Adrenal gland (tissue), 12 donors: Measurements from ENCODE around the gene CCNI. TPM values are rescaled to one million over a fixed set of nuclear protein-coding genes. Genes with fewer than 3 reads are reported as not detected.
A peak's percentile ranks its signal among the peaks of the same experiment; 100 is the strongest.

Experiments
- DNase-seq, 7 donors: peaks; one replicate each; pipeline ENCODE4 v3.0.0-alpha.2; 2019 to 2020
- H3K27ac ChIP-seq, 5 donors: fragments of 200-600 bp; sonication (generic) in 4 of 5; 1 replicate in 3 of 5; 2 replicates in 2 of 5; pipeline versions ENCODE4 v1.5.1 to v1.8.0; 2016 to 2020; ENCODE audit warnings: mild to moderate bottlenecking in 1 of 5
- H3K27me3 ChIP-seq: fragments of 200-600 bp; 2 replicates; pipeline ENCODE4 v1.8.0; 2021
- H3K36me3 ChIP-seq, 2 donors: fragments of 200-600 bp; replicated peaks in 1 of 2; 1 replicate in 1 of 2; 2 replicates in 1 of 2; pipeline versions ENCODE4 v1.5.1 to v1.8.0; 2018 to 2022
- H3K4me1 ChIP-seq, 2 donors: fragments of 200-600 bp; replicated peaks in 1 of 2; 1 replicate in 1 of 2; 2 replicates in 1 of 2; pipeline versions ENCODE4 v1.5.1 to v1.8.0; 2018 to 2021
- H3K4me3 ChIP-seq, 4 donors: fragments of 200-600 bp; sonication (generic) in 3 of 4; one replicate each; pipeline ENCODE4 v1.5.1; 2016 to 2018
- H3K9me3 ChIP-seq, 3 donors: fragments of 200-600 bp; sonication (generic) in 1 of 3; replicated peaks in 1 of 3; 1 replicate in 2 of 3; 2 replicates in 1 of 3; pipeline versions ENCODE4 v1.5.1 to v1.8.0; 2016 to 2021
- POLR2A ChIP-seq, 2 donors: fragments of 450-650 bp; IDR thresholded peaks; one replicate each; pipeline ENCODE4 v1.6.1; 2017; ENCODE audit warnings: antibody characterized with exemption in 2 of 2, mild to moderate bottlenecking in 2 of 2, moderate library complexity in 1 of 2
- WGBS, 4 donors: extraction: QIAGEN DNeasy Blood & Tissue Kit in 2 of 4; methylation state at CpG; one replicate each; pipeline versions ENCODE4 v1.1.5 to v1.1.7; 2013 to 2017; 5-methylcytosine and 5-hydroxymethylcytosine counted together
- intact Hi-C, 2 donors: fragments of 100-400 bp; cut with DNase I; formaldehyde crosslinking; loops; one replicate each; pipeline versions ENCODE4 v1.14.1 to v1.15.0; 2022 to 2023
- polyA plus RNA-seq, 3 donors: library from polyadenylated mRNA; stranded (reverse); fragments of 200-250 nt in 2 of 3; fragments of 350-450 nt in 1 of 3; fragmentation: Illumina TruSeq in 1 of 3; extraction: RNeasy Lipid Tissue Mini Kit (QIAGEN cat#74804) in 1 of 3; gene quantifications; one replicate each; pipeline ENCODE4 v1.2.3, GENCODE V29; 2013 to 2014
- total RNA-seq, 9 donors: library from RNA; depleted of rRNA in 4 of 9; stranded (reverse); fragments of >200 nt in 4 of 9; fragments of 120-200 nt in 1 of 9; fragmentation: NEBNext Ultra II Directional in 1 of 9; extraction: Animal tissue kit (Norgen Biotek cat#: 25700) in 1 of 9; gene quantifications; one replicate each; pipeline versions ENCODE4 v1.1.0 to v1.2.4, GENCODE V29; 2013 to 2023
- TF ChIP-seq, protein P1 (sequence below), 6 experiments: fragments of 450-650 bp in 4 of 6; fragments of 200-600 bp in 2 of 6; sonication (generic) in 1 of 6; IDR thresholded peaks; 1 replicate in 5 of 6; 2 replicates in 1 of 6; pipeline versions ENCODE4 v1.5.1 to v1.8.0; 2016 to 2021; ENCODE audit warnings: antibody characterized with exemption in 6 of 6, mild to moderate bottlenecking in 2 of 6, moderate library complexity in 1 of 6
- donor health status: healthy with polysubstance abuse.
- donor health status: Bipolar disorder and iron deficiency.
- donor health status: DM: yes; HTN: yes; CAD: no.
- donor health status: DM: no; HTN: no; CAD: no.
- donor health status: DM: no; HTN: no; CAD: no.
- donor health status: DM: yes; HTN: yes; CAD: no.

CCNI gene
- total and polyA plus RNA-seq, 12 donors: 32.1 to 261 (median 155) TPM

DNA sequence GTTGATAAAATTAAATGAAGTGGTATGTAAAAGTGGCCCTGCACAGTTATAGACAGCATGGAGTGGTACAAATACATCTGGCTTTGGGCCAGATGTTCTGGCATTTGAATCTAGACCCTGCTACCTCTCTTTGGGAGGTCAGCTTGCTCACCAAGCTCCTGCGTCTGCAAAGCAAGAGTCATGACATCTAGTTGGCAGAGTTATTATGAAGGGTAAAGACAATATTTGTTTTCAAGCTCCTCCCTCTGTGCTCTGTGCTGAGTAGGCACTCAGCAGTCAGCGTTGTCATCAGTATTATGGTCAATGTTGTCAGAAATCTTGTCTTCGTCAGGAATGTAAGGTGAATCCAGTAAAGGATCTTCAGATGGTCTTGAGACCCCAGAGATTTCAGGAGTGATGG lies 55.8 kb downstream of the CCNI start:
- intact Hi-C loops: no loop called here
- 86 to 100% (median 94%) methylated on average over 3 of the region's 3 CpGs for WGBS, 4 donors
- no peak overlapping the region for H3K4me3 ChIP-seq
- no peak overlapping the region for H3K27ac ChIP-seq
- DNase-seq: no peak
- H3K9me3 ChIP-seq: no peaks in the 10 kb centered on the region
- no peaks in the 10 kb centered on the region for H3K27me3 ChIP-seq
- H3K4me1 ChIP-seq: no peaks in the 10 kb centered on the region
- peaks cover 0 to 35% of the 10 kb centered on the region in 2 donors for H3K36me3 ChIP-seq
- TF ChIP-seq POLR2A (IDR thresholded peaks at IDR 0.05): no peak
- TF ChIP-seq, protein P1, sequence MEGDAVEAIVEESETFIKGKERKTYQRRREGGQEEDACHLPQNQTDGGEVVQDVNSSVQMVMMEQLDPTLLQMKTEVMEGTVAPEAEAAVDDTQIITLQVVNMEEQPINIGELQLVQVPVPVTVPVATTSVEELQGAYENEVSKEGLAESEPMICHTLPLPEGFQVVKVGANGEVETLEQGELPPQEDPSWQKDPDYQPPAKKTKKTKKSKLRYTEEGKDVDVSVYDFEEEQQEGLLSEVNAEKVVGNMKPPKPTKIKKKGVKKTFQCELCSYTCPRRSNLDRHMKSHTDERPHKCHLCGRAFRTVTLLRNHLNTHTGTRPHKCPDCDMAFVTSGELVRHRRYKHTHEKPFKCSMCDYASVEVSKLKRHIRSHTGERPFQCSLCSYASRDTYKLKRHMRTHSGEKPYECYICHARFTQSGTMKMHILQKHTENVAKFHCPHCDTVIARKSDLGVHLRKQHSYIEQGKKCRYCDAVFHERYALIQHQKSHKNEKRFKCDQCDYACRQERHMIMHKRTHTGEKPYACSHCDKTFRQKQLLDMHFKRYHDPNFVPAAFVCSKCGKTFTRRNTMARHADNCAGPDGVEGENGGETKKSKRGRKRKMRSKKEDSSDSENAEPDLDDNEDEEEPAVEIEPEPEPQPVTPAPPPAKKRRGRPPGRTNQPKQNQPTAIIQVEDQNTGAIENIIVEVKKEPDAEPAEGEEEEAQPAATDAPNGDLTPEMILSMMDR (IDR thresholded peaks at IDR 0.05): no peak

DNA sequence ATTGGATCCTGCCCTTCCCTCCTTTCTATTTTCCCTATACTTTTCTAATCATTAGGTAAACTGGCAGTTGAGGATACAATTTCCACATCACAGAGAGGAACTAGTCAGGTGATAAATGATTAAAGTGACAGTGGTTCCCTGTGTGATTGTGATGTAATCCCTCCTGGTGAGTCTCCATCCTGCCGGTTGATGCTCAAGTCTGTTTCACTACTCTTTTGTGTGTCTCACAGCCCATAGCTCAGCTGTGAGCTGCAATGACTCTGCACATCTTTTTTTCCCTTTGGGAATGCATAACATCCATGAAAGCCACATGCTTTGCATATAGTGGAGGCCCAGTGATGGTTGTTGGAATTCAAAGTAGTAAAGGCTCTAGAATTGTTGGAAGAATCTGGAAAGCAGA lies 60.4 kb downstream of the CCNI start:
- Histone ChIP-seq H3K27ac (no peak overlapping the region), H3K4me1 (peaks cover 0 to 11% of the 10 kb centered on the region in 2 donors), H3K9me3 (no peaks in the 10 kb centered on the region), H3K4me3 (no peak overlapping the region), H3K27me3 (no peaks in the 10 kb centered on the region), H3K36me3 (peaks cover 0 to 17% of the 10 kb centered on the region in 2 donors)
- no peak for DNase-seq
- 71 to 80% (median 76%) methylated on average over 1 of the region's 1 CpG for WGBS, 4 donors
- TF ChIP-seq, protein P1 (IDR thresholded peaks at IDR 0.05): no peak
- TF ChIP-seq POLR2A (IDR thresholded peaks at IDR 0.05): no peak
- intact Hi-C loops: no loop called here

DNA sequence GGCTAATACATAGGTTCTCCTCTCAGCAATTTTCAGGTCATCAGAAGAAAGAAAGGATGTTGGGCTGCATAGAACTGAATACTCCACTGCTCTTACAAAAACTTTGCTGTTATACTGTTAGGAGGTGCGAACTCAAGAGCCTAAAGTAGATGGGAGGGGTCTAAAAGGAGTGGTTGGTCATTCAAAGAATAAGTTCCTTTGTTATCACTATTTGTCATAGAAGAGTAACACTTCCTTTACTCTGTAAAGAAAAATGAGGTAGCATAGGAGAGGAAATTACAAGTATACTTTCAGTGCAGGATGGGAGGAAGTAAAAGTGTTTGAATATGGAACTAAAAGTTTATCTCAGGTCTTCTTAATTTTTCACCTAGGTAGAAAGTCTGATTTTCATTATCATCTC lies 61.5 kb downstream of the CCNI start:
- Histone ChIP-seq H3K4me1 (peaks cover 0 to 11% of the 10 kb centered on the region in 2 donors), H3K9me3 (no peaks in the 10 kb centered on the region), H3K27ac (no peak overlapping the region), H3K36me3 (peaks cover 0 to 8% of the 10 kb centered on the region in 2 donors), H3K4me3 (no peak overlapping the region), H3K27me3 (no peaks in the 10 kb centered on the region)
- intact Hi-C loops: no loop called here
- WGBS, 4 donors: 79 to 100% (median 84%) methylated on average over 1 of the region's 1 CpG
- no peak for DNase-seq
- TF ChIP-seq, protein P1 (IDR thresholded peaks at IDR 0.05): no peak
- no peak for TF ChIP-seq POLR2A (IDR thresholded peaks at IDR 0.05)

DNA sequence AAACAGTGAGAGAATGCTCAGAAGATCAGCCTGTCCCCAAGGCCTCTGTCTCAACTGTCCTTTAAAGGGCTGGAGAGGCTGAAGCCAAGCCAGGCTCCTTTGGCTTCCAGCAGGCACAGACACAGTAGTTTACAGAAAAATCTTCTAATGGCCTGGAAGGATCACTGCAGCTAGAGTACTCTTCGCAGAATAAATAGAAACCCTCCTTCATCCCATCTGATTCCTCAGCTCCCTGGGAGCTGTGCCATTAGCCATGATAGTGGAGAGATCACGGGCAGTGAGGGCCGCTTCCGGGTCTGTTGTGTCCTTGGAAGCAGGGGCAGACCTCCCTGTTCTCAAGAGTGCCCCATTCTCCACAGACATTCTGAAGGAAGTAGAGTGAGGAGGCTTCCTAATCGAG lies 63.1 kb downstream of the CCNI start:
- Histone ChIP-seq H3K27ac (peak overlapping the region in 2 of 5 donors; percentile 17 to 44), H3K9me3 (no peaks in the 10 kb centered on the region)

More for the DNA sequence above, 63.1 kb downstream of the CCNI start:
- TF ChIP-seq POLR2A (IDR thresholded peaks at IDR 0.05): no peak
- TF ChIP-seq, protein P1 (IDR thresholded peaks at IDR 0.05): no peak
- intact Hi-C loops: no loop called here
- Histone ChIP-seq H3K36me3 (peaks cover 0 to 4% of the 10 kb centered on the region in 2 donors), H3K4me1 (peaks cover 4 to 19% of the 10 kb centered on the region in 2 donors), H3K4me3 (no peak overlapping the region), H3K27me3 (no peaks in the 10 kb centered on the region)
- 41 to 55% (median 49%) methylated on average over 5 of the region's 5 CpGs for WGBS, 4 donors
- peak in 3 of 7 donors; percentile 23 to 27 (median 23) for DNase-seq
